Activated CD4-positive, alpha-beta T cell treated with anti-CD3 and anti-CD28 coated beads for 4 hours (primary cell): ENCODE results near the gene SMIM24.

ENCODE experiments used
- DNase-seq, 2 donors: peaks; one replicate each; pipeline ENCODE4 v3.0.0-alpha.2; 2020

The SMIM24 gene

DNA sequence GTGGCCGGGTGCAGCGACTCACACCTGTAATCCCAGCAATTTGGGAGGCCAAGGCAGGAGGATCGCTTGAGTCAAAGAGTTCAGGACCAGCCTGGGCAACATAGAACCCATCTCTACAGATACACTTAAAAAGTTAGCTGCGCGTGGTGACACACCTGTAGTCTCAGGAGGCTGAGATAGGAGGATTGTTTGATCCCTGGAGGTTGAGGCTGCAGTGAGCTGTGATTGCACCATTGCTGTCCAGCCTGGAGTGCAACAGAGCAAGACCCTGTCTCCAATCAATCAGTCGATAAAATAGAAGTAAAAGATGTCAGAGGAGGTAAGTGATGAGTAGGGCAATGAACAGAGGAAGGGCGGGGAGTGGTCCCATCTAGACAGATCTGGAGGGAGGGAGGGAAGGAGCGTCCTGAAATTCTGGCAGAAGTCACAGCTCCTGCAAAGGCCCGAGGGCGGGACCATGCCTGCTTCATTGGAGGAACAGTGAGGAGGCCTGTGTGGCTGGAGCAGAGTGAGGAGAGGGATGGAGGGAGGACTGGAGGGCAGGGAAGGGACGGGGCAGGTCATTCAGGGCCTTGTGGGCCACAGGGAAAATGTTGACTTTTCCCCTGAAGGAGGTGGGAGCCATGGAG is 9.7 kb downstream of the SMIM24 start:
- no peak for DNase-seq

DNA sequence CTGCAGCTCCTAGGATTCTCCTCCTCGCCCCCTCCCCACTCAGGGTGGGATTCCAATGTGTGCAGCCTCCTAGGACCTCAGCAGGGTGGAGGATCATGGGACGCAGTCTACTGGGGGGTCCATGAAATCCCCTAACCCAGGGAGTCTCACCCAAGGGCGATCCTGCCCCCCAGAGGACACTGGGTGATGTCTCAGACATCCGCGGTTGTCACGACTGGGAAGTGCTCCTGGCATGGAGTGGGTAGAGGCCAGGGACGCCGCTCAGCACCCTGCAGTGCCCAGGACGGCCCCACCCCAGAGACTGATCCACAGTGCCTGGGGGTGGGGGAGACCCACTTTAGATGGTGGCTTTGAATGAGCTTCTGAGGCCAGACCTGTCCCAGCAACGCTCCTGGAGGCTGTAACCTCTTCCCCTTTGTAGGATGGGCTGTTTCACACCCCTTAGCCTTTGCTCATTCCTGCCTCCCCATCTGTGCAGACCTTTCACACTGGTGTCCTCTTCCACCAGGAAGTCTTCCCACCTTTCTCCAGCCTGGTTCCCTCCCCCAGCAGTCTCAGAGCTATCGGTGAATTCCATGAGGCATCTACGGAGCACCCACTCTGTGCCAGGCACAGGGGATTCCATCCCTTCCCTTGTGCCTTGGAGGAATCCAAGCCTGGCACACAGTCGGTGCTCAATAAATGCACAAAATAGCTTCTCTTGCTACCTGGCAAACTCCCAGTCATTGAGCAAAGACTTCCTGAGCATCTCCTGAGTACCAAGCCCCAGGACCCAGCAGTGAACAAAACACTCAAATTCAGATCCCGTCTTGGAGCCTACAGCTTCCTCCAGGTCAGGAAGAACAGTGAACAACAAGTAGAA is 10.5 kb downstream of the SMIM24 start:
- no peak for DNase-seq

DNA sequence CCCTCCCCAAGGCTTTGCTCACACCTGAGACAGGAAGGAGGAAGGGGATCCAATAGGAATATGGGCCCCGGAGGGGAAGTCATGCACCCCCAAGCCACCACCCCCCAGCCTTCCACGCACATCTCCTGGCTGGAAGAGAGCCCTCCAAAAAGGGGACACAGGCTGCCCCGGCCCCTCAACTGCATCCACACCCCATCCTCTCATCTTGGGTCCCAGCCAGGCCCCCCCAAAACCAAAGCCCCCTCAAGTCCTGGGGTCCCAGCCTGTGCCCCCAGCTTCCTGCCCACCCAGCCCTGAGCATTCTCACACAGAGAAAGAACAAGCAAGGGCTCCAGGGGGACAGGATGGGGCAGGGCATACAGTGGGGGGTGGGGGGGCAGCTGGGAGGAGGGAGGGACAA is 12.1 kb downstream of the SMIM24 start:
- no peak for DNase-seq

- DNase-seq, result no peak
Observed at GRCh38 chr19:3467437-3468198, 12.7 kb downstream of the SMIM24 start.

- DNase-seq, result no peak
Observed at GRCh38 chr19:3466635-3467034, 13.7 kb downstream of the SMIM24 start.

DNA sequence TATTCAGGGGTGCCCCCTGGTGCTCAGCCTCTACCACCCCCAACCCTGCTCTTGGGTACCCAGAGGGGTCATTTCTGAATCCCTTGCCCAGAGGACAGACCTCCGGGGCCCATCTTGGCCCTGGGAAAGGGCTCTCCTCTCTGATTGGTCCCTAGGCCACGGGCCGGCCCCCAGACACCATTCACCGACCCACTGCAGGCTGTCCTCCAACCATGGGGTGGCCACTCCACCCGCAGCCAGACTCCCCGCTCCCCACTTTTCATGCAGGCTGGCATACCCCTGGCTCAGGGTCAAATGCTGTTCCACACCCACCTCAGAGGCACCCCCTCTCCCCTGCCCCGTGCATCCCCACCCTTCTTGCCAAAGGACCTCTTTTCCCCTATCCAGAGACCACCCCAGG is 14.8 kb downstream of the SMIM24 start:
- no peak for DNase-seq

DNA sequence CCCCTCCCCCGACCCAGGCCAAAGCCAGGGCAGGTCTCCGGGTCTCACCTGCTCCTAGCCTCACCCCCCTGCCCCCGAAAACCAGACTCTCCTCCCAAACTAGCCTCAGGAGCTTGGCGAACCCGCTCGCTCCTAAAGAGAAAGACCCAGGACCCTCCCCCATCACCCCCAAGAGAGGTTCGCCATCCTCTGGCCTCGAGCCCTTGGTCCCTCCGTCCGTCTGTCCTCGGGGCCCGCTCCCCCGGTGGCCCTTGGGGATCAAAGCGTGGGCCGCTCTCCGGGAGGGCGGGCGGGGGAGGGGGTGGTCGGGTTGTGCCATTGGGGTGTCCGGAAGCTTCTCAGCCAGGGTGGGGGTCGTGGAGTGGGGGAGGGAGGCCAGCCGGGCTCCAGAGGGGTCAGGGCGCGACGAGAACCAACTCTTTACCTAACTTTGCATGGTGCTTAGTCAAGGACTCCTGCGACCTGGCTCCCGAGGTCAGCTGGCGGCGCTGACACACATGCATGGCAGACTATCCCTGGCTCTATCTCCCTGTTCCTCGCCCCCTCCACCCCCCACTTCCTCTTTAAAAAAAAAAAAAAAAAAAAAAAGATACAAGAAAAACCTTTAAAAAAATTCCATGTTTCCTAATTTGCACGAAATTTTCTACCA is 15.6 kb downstream of the SMIM24 start:
- DNase-seq, result no peak

DNA sequence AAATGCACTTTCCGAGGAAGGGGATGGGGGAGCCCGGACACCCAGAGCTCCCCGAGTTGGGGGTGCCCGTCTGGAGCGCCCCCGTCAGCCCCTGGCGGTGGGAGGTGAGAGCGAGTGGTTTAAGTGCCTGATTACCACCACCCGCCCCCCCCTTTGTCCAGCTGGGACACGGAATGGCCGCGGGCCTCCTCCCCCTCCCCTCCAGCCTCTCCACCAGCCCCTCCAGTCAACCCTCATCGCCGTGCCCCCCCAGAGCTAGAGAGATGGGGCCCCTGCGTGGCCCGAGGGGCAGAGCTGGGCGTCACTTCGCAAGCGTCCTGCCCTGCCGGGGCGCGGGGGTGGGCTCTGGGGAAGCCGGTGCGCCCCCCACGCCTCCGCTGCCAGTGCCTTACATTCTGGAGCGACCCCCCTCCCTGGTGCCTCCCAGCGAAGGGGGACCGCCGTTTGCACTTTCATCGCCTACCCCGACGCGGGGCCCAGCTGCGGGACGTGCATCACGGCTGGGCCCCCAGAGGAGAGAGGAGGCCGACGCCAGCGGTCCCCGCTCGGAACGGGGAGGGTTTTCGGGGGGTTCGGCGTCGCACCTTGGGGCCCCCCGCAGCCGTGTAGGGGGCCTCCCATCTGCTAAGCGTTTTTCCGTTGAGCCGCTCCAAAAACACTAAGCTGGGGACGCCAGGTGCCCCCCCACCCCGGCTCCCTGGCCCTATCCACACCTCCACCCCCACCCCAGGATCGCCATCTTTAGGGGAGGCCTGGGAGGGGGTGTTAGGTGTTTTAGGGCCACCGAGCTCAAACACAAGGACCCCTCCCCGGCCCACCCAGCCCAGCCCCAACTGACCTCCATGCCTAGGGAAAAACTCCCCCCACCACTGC is 16.4 kb downstream of the SMIM24 start:
- no peak for DNase-seq

GRCh38 chr19:3462991-3463713 is 17.2 kb downstream of the SMIM24 start:
- DNase-seq, result no peak

DNA sequence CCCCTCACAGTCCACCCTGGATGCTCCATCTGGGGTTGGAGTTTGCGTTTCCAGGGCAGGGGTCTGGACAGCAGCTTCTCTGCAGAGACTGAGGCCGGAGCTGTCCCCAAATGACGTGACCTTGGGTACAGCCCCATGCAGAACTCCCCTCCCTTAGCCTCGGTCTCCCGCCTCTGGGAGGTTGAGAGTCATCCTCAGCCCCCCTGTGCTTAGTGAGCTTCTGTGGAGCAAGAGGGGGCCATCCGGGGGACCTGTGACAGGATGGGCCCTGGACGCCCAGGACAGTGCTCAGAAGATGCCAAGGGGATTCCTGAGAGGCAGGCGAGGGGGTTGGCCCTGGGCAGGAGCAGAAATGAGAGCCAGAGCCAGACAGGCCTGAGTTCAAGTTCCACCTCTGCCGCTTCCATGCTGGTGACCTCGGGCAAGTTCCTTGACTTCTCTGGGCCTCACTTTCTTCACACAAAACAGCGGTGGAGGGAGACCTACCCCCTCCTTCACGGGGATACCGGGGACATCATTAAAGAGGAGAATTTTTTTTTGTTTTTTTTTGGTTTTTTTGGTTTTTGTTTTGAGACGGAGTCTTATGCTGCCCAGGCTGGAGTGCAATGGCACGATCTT is 20.3 kb downstream of the SMIM24 start:
- DNase-seq, result no peak

DNA sequence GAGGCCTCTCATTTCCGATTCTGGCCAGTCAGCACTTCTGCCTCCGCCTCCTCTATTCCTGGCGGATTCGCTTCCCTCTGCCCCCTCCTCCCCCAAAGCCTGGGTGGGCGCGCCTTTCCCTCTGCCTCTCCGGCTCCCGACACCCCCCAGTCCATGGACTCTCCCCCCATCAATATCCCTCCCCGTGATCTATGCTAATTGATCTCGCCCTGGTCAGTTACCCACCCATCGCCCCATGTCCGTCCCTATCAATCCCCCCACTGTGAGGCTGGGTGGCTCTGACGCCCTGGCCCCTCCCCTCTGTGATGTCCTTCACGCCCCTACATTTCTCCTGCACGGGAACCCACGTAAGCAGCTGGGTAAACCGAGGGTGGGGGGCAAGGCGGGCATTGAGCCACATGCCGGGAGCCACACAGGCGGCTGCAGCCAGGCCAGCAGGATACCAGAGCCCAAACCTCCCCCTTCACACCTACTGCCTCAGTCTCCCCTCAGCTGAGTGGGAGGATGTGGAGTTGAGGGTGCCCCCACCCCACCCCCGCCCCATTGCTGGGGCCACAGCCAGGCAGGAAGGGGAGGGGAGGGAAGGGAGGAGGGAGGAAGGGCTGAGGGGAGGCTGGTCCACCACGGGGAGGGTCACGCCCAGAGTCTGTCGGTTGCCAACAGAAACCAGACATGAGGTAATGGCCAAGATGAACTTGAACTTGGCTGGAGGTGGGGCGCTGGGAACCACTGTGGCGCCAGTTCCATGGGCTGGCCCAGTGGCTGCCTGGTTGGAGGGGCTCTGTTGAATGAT is 21.0 kb downstream of the SMIM24 start:
- no peak for DNase-seq

DNA sequence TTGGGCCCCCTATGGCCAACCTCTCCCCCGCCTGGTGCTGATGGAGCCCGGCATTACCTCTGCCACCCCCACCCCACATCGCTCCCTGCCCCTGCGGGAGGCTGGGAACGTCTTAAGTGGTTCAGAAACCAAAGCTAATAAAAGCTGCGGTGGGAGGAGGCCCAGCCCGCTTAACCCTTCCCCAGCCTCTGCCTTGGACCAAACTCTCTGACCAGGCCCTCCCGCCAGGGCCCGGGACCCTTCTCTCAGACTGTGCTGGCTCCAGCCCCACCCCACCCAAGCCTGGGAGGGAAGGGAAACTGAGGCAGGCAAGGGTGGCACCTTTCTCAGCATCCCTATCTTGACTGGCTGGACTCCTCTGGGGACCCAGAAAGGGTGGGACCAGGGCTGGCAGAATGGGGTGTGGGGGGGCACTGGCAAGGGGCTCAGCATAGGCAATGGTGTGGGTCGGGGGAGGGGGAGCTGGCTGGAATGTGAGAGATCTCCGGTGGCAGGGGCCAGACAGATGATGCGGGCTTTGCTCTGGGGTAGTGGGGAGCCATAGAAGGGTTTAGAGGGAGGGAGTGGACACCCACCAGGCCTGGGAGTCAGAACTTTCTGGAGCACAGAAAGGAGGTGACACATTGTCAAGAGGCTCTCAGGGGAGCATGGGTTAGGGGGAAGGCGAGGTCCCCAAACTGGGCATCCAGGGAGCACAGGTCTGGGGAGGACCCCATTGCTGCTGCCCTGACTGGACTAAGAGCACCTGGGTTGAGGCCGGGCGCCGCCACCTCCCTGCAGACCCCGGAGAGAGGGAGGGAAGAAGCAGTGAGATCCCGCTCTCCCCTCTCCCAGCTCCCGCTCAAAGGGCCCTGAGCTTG is 21.9 kb downstream of the SMIM24 start:
- no peak for DNase-seq

GRCh38 chr19:3457528-3458228 is 22.6 kb downstream of the SMIM24 start:
- DNase-seq, result no peak

DNA sequence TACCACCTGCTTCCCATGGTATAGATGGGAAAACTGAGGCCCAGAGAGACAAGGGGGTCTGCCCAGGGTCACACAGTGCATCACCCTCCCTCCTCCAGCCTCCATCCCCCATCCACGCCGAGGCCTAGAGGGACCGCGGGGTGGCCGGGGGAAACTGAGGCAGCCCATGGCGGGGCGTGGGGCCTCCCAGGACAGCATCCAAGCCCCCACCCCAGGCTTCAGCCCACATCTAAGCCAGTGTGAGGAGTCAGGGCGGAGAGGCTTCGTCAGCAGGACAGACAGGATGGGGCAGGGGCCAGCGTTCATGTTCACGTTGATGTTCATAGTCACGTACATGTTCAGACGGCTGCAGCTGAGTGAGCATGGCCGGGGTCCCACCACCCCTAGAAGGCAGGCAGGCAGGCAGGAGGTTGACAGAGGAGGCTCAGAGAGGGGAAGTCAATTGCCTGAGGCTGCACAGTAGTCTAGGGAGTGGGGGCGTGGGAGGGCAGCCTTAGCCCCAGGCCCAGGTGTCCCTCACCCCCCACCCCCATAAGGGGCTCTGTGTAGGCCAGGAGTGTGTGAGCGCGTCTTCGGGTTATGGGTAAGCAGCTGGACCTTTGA is 23.3 kb downstream of the SMIM24 start:
- no peak for DNase-seq

DNA sequence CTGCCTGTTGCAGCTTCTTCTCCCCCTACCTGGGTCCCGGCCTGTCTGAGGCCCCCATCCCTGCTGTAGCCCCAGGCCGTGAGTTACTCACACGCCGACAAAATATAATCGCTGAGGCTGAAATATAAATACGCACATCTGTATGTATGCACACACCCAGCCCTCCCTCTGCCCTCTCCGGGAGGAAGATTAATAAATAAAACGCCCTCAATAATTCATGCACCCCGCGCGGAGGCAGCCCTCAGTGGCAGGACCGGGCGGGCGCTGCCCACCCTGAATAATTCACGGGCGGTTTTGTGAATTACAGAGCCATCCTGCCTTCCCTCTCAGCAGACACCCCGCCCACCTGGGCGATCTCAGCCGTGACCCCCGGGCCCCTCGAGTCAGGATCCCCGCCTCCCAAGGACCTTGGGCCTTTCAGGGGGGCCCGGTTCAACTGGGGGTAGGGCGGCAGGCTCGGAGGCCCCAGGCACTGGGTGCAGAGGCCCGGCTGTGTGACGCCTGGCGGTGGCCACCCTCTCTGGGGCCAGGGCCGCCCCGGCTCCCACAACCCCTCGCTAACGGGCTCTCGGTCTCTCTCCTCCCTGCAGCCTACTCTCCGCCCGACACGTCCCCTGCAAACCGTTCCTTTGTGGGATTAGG is 24.2 kb downstream of the SMIM24 start:
- no peak for DNase-seq

GRCh38 chr19:3455393-3455955 is 24.9 kb downstream of the SMIM24 start:
- no peak for DNase-seq
